Lung (tissue), 12 donors: ENCODE data around the gene CNDP2. TPM values are rescaled to one million over a fixed set of nuclear protein-coding genes. Genes with fewer than 3 reads are reported as not detected.
"Not testable (repeated sequence)": the region's sequence is repeated elsewhere in the genome, so short reads cannot be mapped to it uniquely, and the experiment has no call there.

Experiments used
- ATAC-seq: fragments of 200-7000 bp; cut with Tn5 transposase; one replicate; pipeline ENCODE4 v1.9.1; 2020; ENCODE audit warnings: moderate number of reproducible peaks; ENCODE audit not compliant: insufficient read depth, low FRiP score
- DNase-seq, 3 donors: peaks; one replicate each; pipeline ENCODE4 v3.0.0-alpha.2; 2013 to 2017
- H3K27ac ChIP-seq, 2 donors: one replicate each; pipeline ENCODE4 v1.5.1; 2013; ENCODE audit warnings: mild to moderate bottlenecking in 2 of 2, moderate library complexity in 2 of 2, control low read depth in 1 of 2, inconsistent platforms in 1 of 2, low read depth in 1 of 2, low read length in 1 of 2
- H3K27me3 ChIP-seq, 3 donors: one replicate each; pipeline ENCODE4 v1.5.1; 2013; ENCODE audit warnings: low read length in 2 of 3; ENCODE audit not compliant: control insufficient read depth in 3 of 3, insufficient read depth in 3 of 3
- H3K36me3 ChIP-seq, 4 donors: one replicate each; pipeline ENCODE4 v1.5.1; 2013; ENCODE audit warnings: low read length in 4 of 4, mild to moderate bottlenecking in 1 of 4, moderate library complexity in 1 of 4; ENCODE audit not compliant: control insufficient read depth in 4 of 4, insufficient read depth in 4 of 4
- H3K4me1 ChIP-seq, 5 donors: one replicate each; pipeline ENCODE4 v1.5.1; 2013; ENCODE audit warnings: low read length in 5 of 5, mild to moderate bottlenecking in 2 of 5, moderate library complexity in 1 of 5; ENCODE audit not compliant: control insufficient read depth in 5 of 5, insufficient read depth in 5 of 5
- H3K4me3 ChIP-seq: one replicate; pipeline ENCODE4 v1.5.1; 2013; ENCODE audit warnings: mild to moderate bottlenecking, control low read depth, moderate library complexity
- H3K9ac ChIP-seq, 2 donors: one replicate each; pipeline ENCODE4 v1.5.1; 2013; ENCODE audit warnings: low read length in 2 of 2, control low read depth in 1 of 2; ENCODE audit not compliant: insufficient read depth in 1 of 2
- H3K9me3 ChIP-seq, 4 donors: one replicate each; pipeline ENCODE4 v1.5.1; 2013; ENCODE audit warnings: low read length in 3 of 4, mild to moderate bottlenecking in 1 of 4, moderate library complexity in 1 of 4; ENCODE audit not compliant: control insufficient read depth in 4 of 4, insufficient read depth in 3 of 4
- WGBS, 2 donors: extraction: QIAGEN DNeasy Blood & Tissue Kit; methylation state at CpG; one replicate each; pipeline ENCODE4 v1.1.7; 2013; 5-methylcytosine and 5-hydroxymethylcytosine counted together
- polyA plus RNA-seq, 2 donors: library from polyadenylated mRNA; stranded (reverse); fragments of 200-250 nt; gene quantifications; one replicate each; pipeline ENCODE4 v1.2.1, GENCODE V29; 2013
- total RNA-seq, 2 donors: library from RNA; depleted of rRNA in 1 of 2; stranded (reverse); fragments of >200 nt in 1 of 2; gene quantifications; one replicate each; pipeline ENCODE4 v1.2.1, GENCODE V29; 2014 to 2021
- TF ChIP-seq, protein P1 (sequence below): IDR thresholded peaks from 2 replicates; pipeline ENCODE4 v1.5.1; 2012; ENCODE audit warnings: mild to moderate bottlenecking; ENCODE audit errors: control extremely low read depth, extremely low read depth
- donor health status: control.
- donor health status: control.
- donor health status: Bipolar disorder and iron deficiency.
- donor health status: healthy.
- donor health status: DM: yes; HTN: yes; CAD: no.

CNDP2 gene
- total and polyA plus RNA-seq, 4 donors, result 152 to 311 (median 191) TPM

DNA sequence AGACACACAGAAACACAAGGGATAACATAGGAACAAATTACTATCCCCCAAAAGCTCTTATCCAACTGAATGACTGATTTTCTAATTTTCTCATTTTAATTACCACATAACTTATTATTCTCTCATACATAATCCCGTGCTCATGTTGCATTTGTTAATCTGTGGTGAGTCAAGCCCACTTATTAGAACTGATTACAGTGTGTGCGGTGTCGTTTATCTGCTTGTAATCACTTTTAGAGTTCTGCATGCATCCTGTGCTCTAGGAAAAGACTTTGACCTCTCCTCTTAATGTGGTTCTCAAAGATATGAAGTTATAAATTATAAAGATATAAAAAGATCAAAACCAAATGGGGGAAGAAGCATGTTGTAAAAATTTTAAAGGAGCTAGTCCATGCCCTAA is 67.8 kb downstream of the CNDP2 start:
- DNase-seq (peak in 2 of 3 donors; percentile 31 to 48), ATAC-seq (no peak)
- TF ChIP-seq, protein P1, sequence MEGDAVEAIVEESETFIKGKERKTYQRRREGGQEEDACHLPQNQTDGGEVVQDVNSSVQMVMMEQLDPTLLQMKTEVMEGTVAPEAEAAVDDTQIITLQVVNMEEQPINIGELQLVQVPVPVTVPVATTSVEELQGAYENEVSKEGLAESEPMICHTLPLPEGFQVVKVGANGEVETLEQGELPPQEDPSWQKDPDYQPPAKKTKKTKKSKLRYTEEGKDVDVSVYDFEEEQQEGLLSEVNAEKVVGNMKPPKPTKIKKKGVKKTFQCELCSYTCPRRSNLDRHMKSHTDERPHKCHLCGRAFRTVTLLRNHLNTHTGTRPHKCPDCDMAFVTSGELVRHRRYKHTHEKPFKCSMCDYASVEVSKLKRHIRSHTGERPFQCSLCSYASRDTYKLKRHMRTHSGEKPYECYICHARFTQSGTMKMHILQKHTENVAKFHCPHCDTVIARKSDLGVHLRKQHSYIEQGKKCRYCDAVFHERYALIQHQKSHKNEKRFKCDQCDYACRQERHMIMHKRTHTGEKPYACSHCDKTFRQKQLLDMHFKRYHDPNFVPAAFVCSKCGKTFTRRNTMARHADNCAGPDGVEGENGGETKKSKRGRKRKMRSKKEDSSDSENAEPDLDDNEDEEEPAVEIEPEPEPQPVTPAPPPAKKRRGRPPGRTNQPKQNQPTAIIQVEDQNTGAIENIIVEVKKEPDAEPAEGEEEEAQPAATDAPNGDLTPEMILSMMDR, result no peak
- no peaks in the 10 kb centered on the region for H3K36me3 ChIP-seq
- H3K27ac ChIP-seq, result no peak overlapping the region
- WGBS, 2 donors, result 43 to 47% methylated on average over 3 of the region's 3 CpGs
- no peak overlapping the region for H3K9ac ChIP-seq
- no peak overlapping the region for H3K4me3 ChIP-seq
- peaks cover 0 to 10% (median 0%) of the 10 kb centered on the region in 4 donors for H3K9me3 ChIP-seq
- H3K27me3 ChIP-seq, result no peaks in the 10 kb centered on the region
- H3K4me1 ChIP-seq, result peaks cover 0 to 35% (median 4%) of the 10 kb centered on the region in 5 donors

DNA sequence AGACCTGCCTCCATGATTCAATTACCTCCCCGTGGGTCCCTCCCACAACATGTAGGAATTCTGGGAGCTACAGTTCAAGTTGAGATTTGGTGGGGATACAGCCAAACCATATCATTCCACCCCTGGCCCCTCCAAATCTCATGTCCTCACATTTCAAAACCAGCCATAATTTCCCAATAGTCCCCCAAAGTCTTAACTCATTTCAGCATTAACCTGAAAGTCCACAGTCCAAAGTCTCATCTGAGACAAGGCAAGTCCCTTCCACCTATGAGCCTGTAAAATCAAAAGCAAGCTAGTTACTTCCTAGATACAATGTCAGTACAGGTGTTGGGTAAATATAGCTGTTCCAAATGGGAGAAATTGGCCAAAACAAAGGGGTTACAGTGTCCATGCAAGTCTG is 69.0 kb downstream of the CNDP2 start:
- not testable (repeated sequence) for H3K27ac ChIP-seq, ATAC-seq, H3K4me3 ChIP-seq, H3K36me3 ChIP-seq, H3K27me3 ChIP-seq, H3K9ac ChIP-seq, DNase-seq
- Histone ChIP-seq H3K4me1 (peaks cover 0 to 35% (median 4%) of the 10 kb centered on the region in 5 donors), H3K9me3 (peaks cover 0 to 10% (median 0%) of the 10 kb centered on the region in 4 donors)
- WGBS, 2 donors, result 85 to 100% methylated on average over 1 of the region's 1 CpG

DNA sequence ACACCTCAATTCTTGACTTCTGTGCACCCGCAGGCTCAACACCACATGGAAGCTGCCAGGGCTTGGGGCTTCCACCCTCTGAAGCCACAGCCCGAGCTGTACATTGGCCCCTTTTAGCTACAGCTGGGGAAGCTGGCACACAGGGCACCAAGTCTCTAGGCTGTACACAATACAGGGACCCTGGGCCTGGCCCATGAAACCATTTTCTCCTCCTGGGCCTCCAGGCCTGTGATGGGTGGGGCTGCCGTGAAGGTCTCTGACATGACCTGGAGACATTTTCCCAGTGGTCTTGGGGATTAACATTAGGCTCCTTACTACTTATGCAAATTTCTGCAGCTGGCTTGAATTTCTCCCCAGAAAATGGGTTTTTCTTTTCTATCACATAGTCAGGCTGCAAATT is 69.8 kb downstream of the CNDP2 start:
- not testable (repeated sequence) for H3K27ac ChIP-seq, H3K4me3 ChIP-seq, H3K27me3 ChIP-seq, ATAC-seq, H3K36me3 ChIP-seq, H3K9ac ChIP-seq, DNase-seq
- WGBS, 2 donors, result 64 to 98% methylated on average over 3 of the region's 3 CpGs
- peaks cover 0 to 10% (median 0%) of the 10 kb centered on the region in 4 donors for H3K9me3 ChIP-seq
- peaks cover 0 to 35% (median 4%) of the 10 kb centered on the region in 5 donors for H3K4me1 ChIP-seq

DNA sequence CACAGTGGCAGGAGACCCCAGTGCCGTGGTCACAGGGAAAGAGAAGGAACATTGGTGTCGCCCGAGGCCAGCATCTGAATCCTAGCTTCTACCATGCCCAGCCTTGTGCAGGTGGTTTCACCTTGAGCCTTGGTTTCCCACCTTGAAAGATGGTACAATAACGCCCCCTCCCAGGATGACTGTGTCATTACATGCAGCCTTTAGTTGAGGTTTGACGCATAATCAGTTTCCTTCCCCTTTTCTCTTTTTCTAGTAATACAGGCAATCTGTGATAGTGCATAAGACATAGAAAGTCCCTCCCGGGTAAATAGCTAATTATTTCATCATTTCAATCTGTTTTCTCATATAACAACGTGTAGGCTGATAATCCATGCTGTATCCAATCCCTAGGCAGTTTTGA is 71.7 kb downstream of the CNDP2 start:
- no peak overlapping the region for H3K4me3 ChIP-seq
- no peak overlapping the region for H3K27ac ChIP-seq
- peaks cover 0 to 17% (median 0%) of the 10 kb centered on the region in 5 donors for H3K4me1 ChIP-seq
- peaks cover 0 to 10% (median 0%) of the 10 kb centered on the region in 4 donors for H3K9me3 ChIP-seq
- no peak for ATAC-seq
- H3K27me3 ChIP-seq, result no peaks in the 10 kb centered on the region
- 48 to 64% methylated on average over 7 of the region's 7 CpGs for WGBS, 2 donors
- TF ChIP-seq, protein P1, result no peak
- H3K9ac ChIP-seq, result no peak overlapping the region
- DNase-seq, result no peak
- no peaks in the 10 kb centered on the region for H3K36me3 ChIP-seq
